ENCODE data around the gene GIT1.

Gene GIT1

GRCh38 chr17:29592850-29593551 lies 3.6 kb upstream of the GIT1 start, which contains the start of gene ANKRD13B:
Gene ANKRD13B (plus strand): TSS chr17:29593132. CDS start chr17:29593622, 490 bp downstream.
- H3K4me3 ChIP-seq (ENCODE audit: low read depth, low read length): peak within 1 kb of the TSS; percentile 59
- TF ChIP-seq CTCF (IDR thresholded peaks at IDR 0.05; ENCODE audit: low read depth, low read length): no peak

- no peak overlapping the region; the same call in 1 of the 2 replicates for H3K4me3 ChIP-seq (ENCODE audit: low read depth, low read length)
Observed at GRCh38 chr17:29591737-29592608, 2.5 kb upstream of the GIT1 start.

GRCh38 chr17:29591146-29591736 lies 1.8 kb upstream of the GIT1 start:
- no peak for TF ChIP-seq CTCF (IDR thresholded peaks at IDR 0.05; ENCODE audit: low read depth, low read length)
- peak overlapping the region; percentile 31; the same call in 1 of the 2 replicates for H3K4me3 ChIP-seq (ENCODE audit: low read depth, low read length)

More at GRCh38 chr17:29591737-29592608, 2.5 kb upstream of the GIT1 start:
- peak; percentile 97 for TF ChIP-seq CTCF (IDR thresholded peaks at IDR 0.05; ENCODE audit: low read depth, low read length)

- TF ChIP-seq CTCF (IDR thresholded peaks at IDR 0.05; ENCODE audit: low read depth, low read length): no peak
- H3K4me3 ChIP-seq (ENCODE audit: low read depth, low read length): peak overlapping the region; percentile 57
Observed at GRCh38 chr17:29590411-29591145, 1.1 kb upstream of the GIT1 start.

GRCh38 chr17:29588562-29589411 lies 661 bp downstream of the GIT1 start:
- TF ChIP-seq CTCF (IDR thresholded peaks at IDR 0.05; ENCODE audit: low read depth, low read length): no peak
- peak overlapping the region; percentile 84 for H3K4me3 ChIP-seq (ENCODE audit: low read depth, low read length)

GRCh38 chr17:29588017-29588561 lies 1.4 kb downstream of the GIT1 start:
- peak overlapping the region; percentile 84 for H3K4me3 ChIP-seq (ENCODE audit: low read depth, low read length)
- TF ChIP-seq CTCF (IDR thresholded peaks at IDR 0.05; ENCODE audit: low read depth, low read length): no peak

Data from WI38 (cell line).